ENCODE measurements around the gene GNG14. TPM values are rescaled to one million over a fixed set of nuclear protein-coding genes. Genes with fewer than 3 reads are reported as not detected.

The GNG14 gene
- total and polyA plus RNA-seq, 2 donors (not counting 3 experiments of a cell fraction or from before 2014, with no cell fraction given) = not detected

DNA sequence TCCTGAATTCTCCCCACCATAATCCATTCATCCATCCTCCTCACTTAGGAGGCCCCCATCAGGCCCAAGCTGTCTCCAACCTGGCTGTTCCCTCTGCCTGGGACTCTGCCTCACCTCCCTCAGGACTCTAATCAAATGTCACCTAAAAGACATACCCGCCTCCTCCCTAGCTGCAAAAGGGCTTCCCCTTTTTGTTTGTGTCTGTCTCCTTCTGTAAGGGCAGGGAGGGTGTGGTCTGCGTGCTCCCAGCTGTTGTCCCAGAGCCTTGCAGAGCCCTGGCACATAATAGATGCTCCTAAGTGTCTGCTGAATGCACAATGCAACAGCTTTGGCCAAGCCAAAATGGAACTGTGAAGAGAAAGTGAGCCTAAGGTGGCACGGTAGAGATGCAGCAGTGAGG is 42.3 kb downstream of the GNG14 start:
- FAIRE-seq (no peak), DNase-seq (ENCODE audit: low read depth, low spot score) (no peak)
- no peaks in the 10 kb centered on the region for H3K9me3 ChIP-seq (replicated peaks; ENCODE audit: control insufficient read depth, insufficient read depth, low read length)
- no TSS peak for BruUV-seq (replicated peaks)
- POLR2A ChIA-PET = no interaction called here
- H3K9me1 ChIP-seq (replicated peaks; ENCODE audit: control insufficient read depth, extremely low read depth, insufficient read depth, low read length) = no peaks in the 10 kb centered on the region
- H3K79me2 ChIP-seq (ENCODE audit: control insufficient read depth, insufficient read depth, low read length) = peaks cover 45% of the 10 kb centered on the region
- H3K36me3 ChIP-seq (ENCODE audit: control insufficient read depth in 2 of 2, extremely low read depth in 1 of 2, insufficient read depth in 2 of 2, low read length in 2 of 2) = peaks cover 9 to 31% of the 10 kb centered on the region in 2 experiments
- H3K27ac ChIP-seq (ENCODE audit: insufficient read depth, low read depth, low read length) = no peak overlapping the region
- H3K9ac ChIP-seq (replicated peaks; ENCODE audit: extremely low read depth, insufficient read depth, low read length) = no peak overlapping the region
- H3K4me1 ChIP-seq (ENCODE audit: control insufficient read depth, extremely low read depth, insufficient read depth, low read length) = peaks cover 13% of the 10 kb centered on the region
- TF ChIP-seq GATA2 (IDR thresholded peaks at IDR 0.05; ENCODE audit: insufficient read depth, insufficient read length, low read depth, low read length) = no peak
- TF ChIP-seq EZH2 (IDR thresholded peaks at IDR 0.05; ENCODE audit: borderline replicate concordance, low read depth, low read length, severe bottlenecking) = no peak
- TF ChIP-seq POLR2AphosphoS5 (IDR thresholded peaks at IDR 0.05; ENCODE audit: insufficient read depth, low read depth, low read length) = no peak
- no peaks in the 10 kb centered on the region for H3K27me3 ChIP-seq (ENCODE audit: control insufficient read depth in 2 of 2, insufficient read depth in 2 of 2, low read length in 2 of 2)
- intact Hi-C loops (cut with micrococcal nuclease) (loop anchor here (10.0 kb wide), 1 partner anchor 115 kb away; the partner anchor contains the start of genes ZNF490 and ZNF791), dilution Hi-C loops (cut with MboI; ENCODE audit: extremely low pct_ligation_motif_present, low sequenced_read_pairs) (no loop called here)
- H3K4me3 ChIP-seq (replicated peaks in 1 of 3; ENCODE audit: insufficient read depth in 1 of 3, low read depth in 1 of 3, low read length in 3 of 3) = no peak overlapping the region
- CTCF ChIA-PET = interaction anchor here (1.7 kb wide), 1 partner anchor 30 kb away, joined by 3 read pairs; no protein-coding TSS in a partner anchor
- H4K20me1 ChIP-seq (replicated peaks; ENCODE audit: control insufficient read depth, extremely low read depth, insufficient read depth, low read length) = no peaks in the 10 kb centered on the region
- no peak overlapping the region for H2AFZ ChIP-seq (ENCODE audit: low read depth, low read length)
- H3K4me2 ChIP-seq (ENCODE audit: insufficient read depth, low read length) = no peak overlapping the region

DNA sequence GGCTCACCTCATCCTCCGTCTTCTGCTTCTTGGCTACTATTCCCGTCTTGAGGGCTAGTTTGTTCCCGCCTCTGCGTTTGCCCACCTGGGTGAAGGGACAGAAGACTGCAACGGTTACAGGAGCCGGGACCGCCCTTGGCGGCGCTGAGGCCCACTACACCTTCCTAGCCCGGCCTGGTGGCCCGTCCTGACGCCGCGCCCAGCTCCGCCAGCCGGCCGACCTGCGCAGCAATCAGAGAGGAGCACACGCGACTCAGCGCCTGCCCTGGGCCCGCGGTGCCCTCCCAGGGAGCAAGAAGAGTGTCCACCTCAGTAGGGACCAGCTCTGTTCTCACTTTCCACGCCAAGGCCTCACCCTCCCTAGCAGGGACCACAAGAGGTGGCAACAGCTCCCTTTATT is 43.5 kb downstream of the GNG14 start:
- Histone ChIP-seq H4K20me1 (replicated peaks; ENCODE audit: control insufficient read depth, extremely low read depth, insufficient read depth, low read length) (no peaks in the 10 kb centered on the region), H3K9me1 (replicated peaks; ENCODE audit: control insufficient read depth, extremely low read depth, insufficient read depth, low read length) (no peaks in the 10 kb centered on the region), H3K27ac (ENCODE audit: insufficient read depth, low read depth, low read length) (no peak overlapping the region), H3K9me3 (replicated peaks; ENCODE audit: control insufficient read depth, insufficient read depth, low read length) (no peaks in the 10 kb centered on the region), H3K36me3 (ENCODE audit: control insufficient read depth in 2 of 2, extremely low read depth in 1 of 2, insufficient read depth in 2 of 2, low read length in 2 of 2) (peaks cover 9 to 31% of the 10 kb centered on the region in 2 experiments), H3K4me3 (replicated peaks in 1 of 3; ENCODE audit: insufficient read depth in 1 of 3, low read depth in 1 of 3, low read length in 3 of 3) (no peak overlapping the region), H3K27me3 (ENCODE audit: control insufficient read depth in 2 of 2, insufficient read depth in 2 of 2, low read length in 2 of 2) (no peaks in the 10 kb centered on the region), H3K4me1 (ENCODE audit: control insufficient read depth, extremely low read depth, insufficient read depth, low read length) (peaks cover 13% of the 10 kb centered on the region), H2AFZ (ENCODE audit: low read depth, low read length) (no peak overlapping the region), H3K4me2 (ENCODE audit: insufficient read depth, low read length) (no peak overlapping the region), H3K9ac (replicated peaks; ENCODE audit: extremely low read depth, insufficient read depth, low read length) (no peak overlapping the region), H3K79me2 (ENCODE audit: control insufficient read depth, insufficient read depth, low read length) (peaks cover 45% of the 10 kb centered on the region)
- no TSS peak for BruUV-seq (replicated peaks)
- TF ChIP-seq POLR2A (IDR thresholded peaks at IDR 0.05; ENCODE audit: low read depth, low read length) = peak; percentile 23
- no peak for TF ChIP-seq FOS (IDR thresholded peaks at IDR 0.05; ENCODE audit: borderline replicate concordance, insufficient read depth, low read length)
- DNase-seq (ENCODE audit: low read depth, low spot score) (no peak), FAIRE-seq (no peak)
- dilution Hi-C loops (cut with MboI; ENCODE audit: extremely low pct_ligation_motif_present, low sequenced_read_pairs) = no loop called here
- ChIA-PET POLR2A (no interaction called here), CTCF (interaction anchor here (1.3 to 1.7 kb wide), 2 partner anchors 9 to 29 kb away, joined by 3 to 4 read pairs; no protein-coding TSS in a partner anchor)
- intact Hi-C loops (cut with micrococcal nuclease) = loop anchor here (10.0 kb wide), 1 partner anchor 117 kb away; the partner anchor contains the start of genes ZNF490 and ZNF791

Data from endothelial cell of umbilical vein (primary cell).